GM23248 (cell line): ENCODE data around the gene C16orf89. TPM values are rescaled to one million over a fixed set of nuclear protein-coding genes. Genes with fewer than 3 reads are reported as not detected.

Experiments used
- DNase-seq: peaks from one replicate; pipeline ENCODE4 v3.0.0-alpha.2; 2015
- H2AFZ ChIP-seq: fragments of 200-600 bp; sonication (generic); 2 replicates; pipeline ENCODE4 v1.6.1; 2016; ENCODE audit warnings: antibody characterized with exemption
- H3F3A ChIP-seq: fragments of 200-600 bp; sonication (generic); 2 replicates; pipeline ENCODE4 v1.6.1; 2016; ENCODE audit warnings: mild to moderate bottlenecking, antibody characterized with exemption, mixed run types; ENCODE audit not compliant: insufficient read depth
- H3K27ac ChIP-seq: fragments of 200-600 bp; sonication (generic); 2 replicates; pipeline ENCODE4 v1.5.1; 2016; ENCODE audit warnings: mild to moderate bottlenecking
- H3K27me3 ChIP-seq: fragments of 200-600 bp; sonication (generic); replicated peaks from 2 replicates; pipeline ENCODE4 v1.6.1; 2016; ENCODE audit warnings: mild to moderate bottlenecking; ENCODE audit not compliant: insufficient read depth
- H3K36me3 ChIP-seq: fragments of 200-600 bp; sonication (generic); 2 replicates; pipeline ENCODE4 v1.6.1; 2016; ENCODE audit warnings: low read depth, mild to moderate bottlenecking
- H3K4me1 ChIP-seq: fragments of 200-600 bp; sonication (generic); 2 replicates; pipeline ENCODE4 v1.6.1; 2016; ENCODE audit warnings: mild to moderate bottlenecking; ENCODE audit not compliant: insufficient read depth
- H3K4me2 ChIP-seq: fragments of 200-600 bp; sonication (generic); one replicate; pipeline ENCODE4 v1.6.1; 2016; ENCODE audit warnings: mild to moderate bottlenecking; ENCODE audit not compliant: unreplicated experiment
- H3K4me3 ChIP-seq: fragments of 200-600 bp; sonication (generic); 2 replicates; pipeline ENCODE4 v1.5.1; 2016; ENCODE audit warnings: mild to moderate bottlenecking
- H3K79me2 ChIP-seq: fragments of 200-600 bp; sonication (generic); 2 replicates; pipeline ENCODE4 v1.6.1; 2016; ENCODE audit warnings: mild to moderate bottlenecking; ENCODE audit not compliant: insufficient read depth
- H3K9ac ChIP-seq: fragments of 200-600 bp; sonication (generic); 2 replicates; pipeline ENCODE4 v1.6.1; 2016; ENCODE audit warnings: mild to moderate bottlenecking
- H3K9me2 ChIP-seq: fragments of 200-600 bp; sonication (generic); 2 replicates; pipeline ENCODE4 v1.6.1; 2016; ENCODE audit warnings: mixed run types, mild to moderate bottlenecking, moderate library complexity; ENCODE audit not compliant: insufficient read depth
- H3K9me3 ChIP-seq: fragments of 200-600 bp; sonication (generic); one replicate; pipeline ENCODE4 v1.6.1; 2017; ENCODE audit warnings: low read depth
- H4K20me1 ChIP-seq: fragments of 200-600 bp; sonication (generic); 2 replicates; pipeline ENCODE4 v1.6.0; 2016; ENCODE audit not compliant: insufficient read depth
- EZH2 ChIP-seq: fragments of 200-600 bp; sonication (generic); IDR thresholded peaks from 2 replicates; pipeline ENCODE4 v1.6.1; 2018; ENCODE audit warnings: antibody characterized with exemption, mild to moderate bottlenecking; ENCODE audit not compliant: insufficient read depth, poor library complexity, severe bottlenecking
- EZH2phosphoT487 ChIP-seq: fragments of 200-600 bp; sonication (generic); IDR thresholded peaks from 2 replicates; pipeline ENCODE4 v1.6.1; 2018; ENCODE audit warnings: antibody characterized with exemption, moderate library complexity, mild to moderate bottlenecking, low read depth; ENCODE audit not compliant: insufficient read depth
- WGBS, 2 experiments: methylation state at CpG; one replicate each; pipeline ENCODE4 v1.1.6; 2015 to 2017; ENCODE audit warnings: low lambda C conversion rate in 2 of 2, low coverage in 1 of 2; ENCODE audit errors: missing lambda C conversion rate in 2 of 2; 5-methylcytosine and 5-hydroxymethylcytosine counted together
- in situ Hi-C: fragments of 300-500 bp; cut with MboI; formaldehyde crosslinking; loops from 2 replicates; pipeline ENCODE4 v1.15.0; 2020
- polyA plus RNA-seq: library from polyadenylated mRNA; unstranded; fragments of >200 nt; fragmentation: Nextera tagmentation; extraction: Ambion mirVana; gene quantifications from 2 replicates; pipeline ENCODE4 v1.2.1, GENCODE V29; 2016
- total RNA-seq: library from RNA; depleted of rRNA; stranded (reverse); fragments of >200 nt; shearing (Covaris generic); gene quantifications from 2 replicates; pipeline ENCODE4 v1.2.3, GENCODE V29; 2014

C16orf89 gene
- total and polyA plus RNA-seq, 2 experiments from 2014 or later = not detected

- no peaks in the 10 kb centered on the region for H3K4me1 ChIP-seq
- WGBS, 2 experiments = 59 to 83% methylated on average over 3 to 5 of the region's 5 CpGs
- H3K4me2 ChIP-seq = no peak overlapping the region
- H2AFZ ChIP-seq = no peak overlapping the region
- H3K27ac ChIP-seq = no peak overlapping the region
- no peaks in the 10 kb centered on the region for H3K36me3 ChIP-seq
- no peak for DNase-seq
- no peaks in the 10 kb centered on the region for H3K79me2 ChIP-seq
- in situ Hi-C loops = no loop called here
- no peaks in the 10 kb centered on the region for H4K20me1 ChIP-seq
- H3K4me3 ChIP-seq = no peak overlapping the region
- no peaks in the 10 kb centered on the region for H3K9me2 ChIP-seq
- H3K9me3 ChIP-seq = no peaks in the 10 kb centered on the region
- no peak for TF ChIP-seq EZH2phosphoT487
- no peak for TF ChIP-seq EZH2
- H3K9ac ChIP-seq = no peak overlapping the region
- no peaks in the 10 kb centered on the region for H3F3A ChIP-seq
- no peaks in the 10 kb centered on the region; the same call in 1 of the 2 replicates for H3K27me3 ChIP-seq
These were observed 61.4 kb downstream of the C16orf89 start for GRCh38 chr16:5004311-5004710.

DNA sequence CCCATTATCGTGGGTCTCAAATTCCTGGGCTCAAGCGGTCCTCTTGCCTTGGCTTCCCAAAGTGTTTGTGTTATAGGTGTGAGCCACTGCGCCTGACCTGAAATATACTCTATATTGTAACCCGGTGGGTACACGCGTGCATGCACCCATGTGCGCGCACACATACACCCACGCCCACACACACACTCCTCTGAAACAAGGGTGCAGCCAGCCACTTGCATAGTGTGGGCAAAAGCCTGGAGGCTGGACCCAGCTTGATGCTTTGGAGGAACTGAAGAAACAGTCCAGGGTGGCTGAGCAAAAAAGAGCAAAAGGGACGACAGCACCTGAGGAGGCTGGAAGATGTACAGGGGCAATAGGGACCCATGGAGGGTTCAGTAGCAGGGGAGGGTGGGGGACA is 61.9 kb downstream of the C16orf89 start:
- DNase-seq = no peak
- no peaks in the 10 kb centered on the region for H3K9me2 ChIP-seq
- no peak overlapping the region for H3K4me3 ChIP-seq
- in situ Hi-C loops = no loop called here
- no peaks in the 10 kb centered on the region; the same call in 1 of the 2 replicates for H3K27me3 ChIP-seq
- H3K79me2 ChIP-seq = no peaks in the 10 kb centered on the region
- no peaks in the 10 kb centered on the region for H3F3A ChIP-seq
- no peaks in the 10 kb centered on the region for H3K36me3 ChIP-seq
- H3K4me1 ChIP-seq = no peaks in the 10 kb centered on the region
- no peak overlapping the region for H3K27ac ChIP-seq
- H2AFZ ChIP-seq = no peak overlapping the region
- WGBS, 2 experiments = 74 to 82% methylated on average over 10 of the region's 10 CpGs
- H3K9me3 ChIP-seq = no peaks in the 10 kb centered on the region
- no peak for TF ChIP-seq EZH2
- TF ChIP-seq EZH2phosphoT487 = no peak
- no peak overlapping the region for H3K4me2 ChIP-seq
- H3K9ac ChIP-seq = no peak overlapping the region
- no peaks in the 10 kb centered on the region for H4K20me1 ChIP-seq

DNA sequence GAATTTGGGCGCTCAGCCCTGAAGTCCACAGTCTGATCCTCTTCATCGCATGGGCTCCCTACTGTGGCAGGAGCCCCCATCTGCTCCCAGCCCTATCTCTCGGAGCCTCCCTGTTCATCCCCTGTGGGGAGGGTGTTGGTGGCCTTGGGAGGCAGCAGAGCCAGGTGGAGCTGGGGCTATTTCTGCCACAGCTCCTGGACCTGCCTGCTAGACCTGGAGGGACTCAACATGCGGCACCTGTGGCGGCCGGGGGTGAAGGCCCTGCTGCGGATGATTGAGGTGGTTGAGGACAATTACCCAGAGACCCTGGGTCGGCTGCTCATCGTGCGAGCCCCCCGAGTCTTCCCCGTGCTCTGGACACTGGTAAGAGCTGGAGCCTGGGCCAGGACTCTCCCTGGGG is 62.5 kb downstream of the C16orf89 start:
- Histone ChIP-seq H3K9ac (no peak overlapping the region), H4K20me1 (no peaks in the 10 kb centered on the region), H3K4me3 (no peak overlapping the region), H3K36me3 (no peaks in the 10 kb centered on the region), H3K27me3 (no peaks in the 10 kb centered on the region; the same call in 1 of the 2 replicates), H3K9me3 (no peaks in the 10 kb centered on the region), H2AFZ (no peak overlapping the region), H3K4me2 (no peak overlapping the region), H3K4me1 (no peaks in the 10 kb centered on the region), H3K79me2 (no peaks in the 10 kb centered on the region), H3F3A (no peaks in the 10 kb centered on the region), H3K27ac (no peak overlapping the region), H3K9me2 (no peaks in the 10 kb centered on the region)
- no peak for DNase-seq
- in situ Hi-C loops = no loop called here
- WGBS, 2 experiments = 59 to 61% methylated on average over 12 of the region's 12 CpGs
- no peak for TF ChIP-seq EZH2phosphoT487
- TF ChIP-seq EZH2 = no peak

DNA sequence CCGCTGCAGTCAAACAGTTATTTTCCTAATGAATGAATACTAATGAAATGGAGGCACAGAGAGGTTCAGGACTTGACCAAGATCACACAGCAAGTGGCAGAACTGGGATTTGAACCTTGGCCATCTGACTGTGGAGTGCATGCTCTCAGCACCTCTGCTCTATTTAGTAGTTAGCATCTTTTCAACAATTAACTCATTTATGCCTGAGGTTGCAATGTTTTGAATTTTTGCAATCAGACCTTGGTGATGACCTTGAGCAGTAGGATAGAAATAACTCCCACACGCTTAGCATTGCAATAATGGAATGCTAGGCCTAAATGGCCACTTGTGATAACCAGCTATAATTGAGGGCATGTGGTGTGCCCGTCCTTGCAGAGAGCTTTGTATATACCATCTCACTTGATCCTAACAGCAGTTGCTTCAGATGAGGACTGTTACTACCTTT is 63.0 kb downstream of the C16orf89 start:
- Histone ChIP-seq H3K4me3 (no peak overlapping the region), H3K9ac (no peak overlapping the region), H3K4me2 (no peak overlapping the region), H3K79me2 (no peaks in the 10 kb centered on the region), H4K20me1 (no peaks in the 10 kb centered on the region), H3K9me3 (no peaks in the 10 kb centered on the region), H3K36me3 (no peaks in the 10 kb centered on the region), H3K27me3 (no peaks in the 10 kb centered on the region; the same call in 1 of the 2 replicates), H2AFZ (no peak overlapping the region), H3F3A (no peaks in the 10 kb centered on the region), H3K4me1 (no peaks in the 10 kb centered on the region), H3K9me2 (no peaks in the 10 kb centered on the region), H3K27ac (no peak overlapping the region)
- in situ Hi-C loops = no loop called here
- DNase-seq = no peak
- 55 to 56% methylated on average over 3 of the region's 3 CpGs for WGBS, 2 experiments
- TF ChIP-seq EZH2phosphoT487 (no peak), EZH2 (no peak)

- Histone ChIP-seq H3K79me2 (no peaks in the 10 kb centered on the region), H3K4me2 (no peak overlapping the region), H3K4me3 (no peak overlapping the region), H4K20me1 (no peaks in the 10 kb centered on the region), H3K4me1 (no peaks in the 10 kb centered on the region), H3K36me3 (no peaks in the 10 kb centered on the region), H3K27ac (no peak overlapping the region), H3K27me3 (no peaks in the 10 kb centered on the region; the same call in 1 of the 2 replicates), H3K9ac (no peak overlapping the region), H3K9me2 (no peaks in the 10 kb centered on the region), H2AFZ (no peak overlapping the region), H3K9me3 (no peaks in the 10 kb centered on the region), H3F3A (no peaks in the 10 kb centered on the region)
- DNase-seq = no peak
- no peak for TF ChIP-seq EZH2phosphoT487
- TF ChIP-seq EZH2 = no peak
- in situ Hi-C loops = no loop called here
- WGBS, 2 experiments = 49 to 51% methylated on average over 6 of the region's 6 CpGs
These were observed 63.8 kb downstream of the C16orf89 start for GRCh38 chr16:5001986-5002385.
